Heart left ventricle (tissue), 13 donors: ENCODE measurements around the gene MSL1.

ENCODE experiments used
- POLR2A ChIP-seq, 2 donors: fragments of 450-650 bp; IDR thresholded peaks; one replicate each; pipeline ENCODE4 v1.6.1; 2017; ENCODE audit warnings: antibody characterized with exemption in 2 of 2, mild to moderate bottlenecking in 2 of 2, moderate library complexity in 2 of 2
- TF ChIP-seq, protein P1 (sequence below), 12 donors: fragments of 200-600 bp; sonication (generic) in 4 of 12; IDR thresholded peaks; one replicate each; pipeline versions ENCODE4 v1.5.0 to v1.8.0; 2018 to 2022; ENCODE audit warnings: antibody characterized with exemption in 12 of 12, mild to moderate bottlenecking in 5 of 12
- donor health status: ischemic (EF 13 %, LVEDD 7.1; RV severe dilation, severe dysfunction).
- donor health status: DM: no; HTN: yes; CAD: no.
- donor health status: DM: no; HTN: no; CAD: no.
- donor health status: ischemic (EF 25% LVEDD 6.9; RV normal size, moderate dysfunction).
- donor health status: ischemic (EF 25% LVEDD 5.7; RV mildly dilated, moderate dysfunction).
- donor health status: ischemic (EF 35%, LVEDD 5.7; RV mildly dilated, moderate dysfunction).
- donor health status: nonischemic (EF 11% LVEDD 7.7; RV severe dilation, severe dysfunction).
- donor health status: DM: yes; HTN: yes; CAD: no.
- donor health status: PGD.
- donor health status: ischemic (EF 29% LVEDD 5.4; RV normal size, mild dysfunction).
- donor health status: nonischemic (EF 23%, LVEDD 6.1; RV moderate dilation, normal function).

GRCh38 chr17:40076591-40076990, 45.2 kb upstream of the MSL1 start:
- TF ChIP-seq, protein P1, sequence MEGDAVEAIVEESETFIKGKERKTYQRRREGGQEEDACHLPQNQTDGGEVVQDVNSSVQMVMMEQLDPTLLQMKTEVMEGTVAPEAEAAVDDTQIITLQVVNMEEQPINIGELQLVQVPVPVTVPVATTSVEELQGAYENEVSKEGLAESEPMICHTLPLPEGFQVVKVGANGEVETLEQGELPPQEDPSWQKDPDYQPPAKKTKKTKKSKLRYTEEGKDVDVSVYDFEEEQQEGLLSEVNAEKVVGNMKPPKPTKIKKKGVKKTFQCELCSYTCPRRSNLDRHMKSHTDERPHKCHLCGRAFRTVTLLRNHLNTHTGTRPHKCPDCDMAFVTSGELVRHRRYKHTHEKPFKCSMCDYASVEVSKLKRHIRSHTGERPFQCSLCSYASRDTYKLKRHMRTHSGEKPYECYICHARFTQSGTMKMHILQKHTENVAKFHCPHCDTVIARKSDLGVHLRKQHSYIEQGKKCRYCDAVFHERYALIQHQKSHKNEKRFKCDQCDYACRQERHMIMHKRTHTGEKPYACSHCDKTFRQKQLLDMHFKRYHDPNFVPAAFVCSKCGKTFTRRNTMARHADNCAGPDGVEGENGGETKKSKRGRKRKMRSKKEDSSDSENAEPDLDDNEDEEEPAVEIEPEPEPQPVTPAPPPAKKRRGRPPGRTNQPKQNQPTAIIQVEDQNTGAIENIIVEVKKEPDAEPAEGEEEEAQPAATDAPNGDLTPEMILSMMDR (IDR thresholded peaks at IDR 0.05): no peak
- no peak for TF ChIP-seq POLR2A (IDR thresholded peaks at IDR 0.05)
